Caco-2 (cell line): Measurements from ENCODE around the gene ARHGEF40. TPM values are rescaled to one million over a fixed set of nuclear protein-coding genes. Genes with fewer than 3 reads are reported as not detected.

ENCODE experiments used
- BruUV-seq: library from RNA; stranded (reverse); fragments of 400-500 nt; replicated peaks from 2 replicates; lab custom pipeline; 2021; lab: Mats Ljungman, UMichigan
- CTCF ChIA-PET: fragments of 300-600 bp; sonication (Branson Sonifier 250); formaldehyde crosslinking; loops from one replicate; lab custom pipeline; 2022; ENCODE audit warnings: antibody characterized with exemption; lab: Charles Lee
- POLR2A ChIA-PET: fragments of 300-600 bp; sonication (Branson Sonifier 250); formaldehyde crosslinking; loops from one replicate; lab custom pipeline; 2022; ENCODE audit warnings: antibody characterized with exemption; lab: Charles Lee
- DNase-seq, 2 experiments: peaks; one replicate each; pipeline versions ENCODE4 v3.0.0 to v3.0.0-alpha.2; 2020 to 2022
- H3K27me3 ChIP-seq: replicated peaks from 2 replicates; pipeline ENCODE4 v1.6.0; 2011; ENCODE audit warnings: low read length; ENCODE audit not compliant: control insufficient read depth, insufficient read depth
- H3K36me3 ChIP-seq: 2 replicates; pipeline ENCODE4 v1.5.1; 2011; ENCODE audit warnings: low read length; ENCODE audit not compliant: control insufficient read depth, insufficient read depth
- H3K4me1 ChIP-seq: fragments of 250-450 bp; sonication (Bioruptor Pico); 2 replicates; pipeline ENCODE4 v1.5.1; 2020; ENCODE audit warnings: mild to moderate bottlenecking
- H3K4me3 ChIP-seq: 2 replicates; pipeline ENCODE4 v1.5.1; 2011; ENCODE audit warnings: low read depth, mild to moderate bottlenecking, control low read depth, low read length
- H3K9me3 ChIP-seq: fragments of 250-450 bp; sonication (Bioruptor Pico); 2 replicates; pipeline ENCODE4 v1.5.1; 2020; ENCODE audit warnings: mild to moderate bottlenecking, moderate library complexity
- H3K27ac Mint-ChIP-seq: one replicate; pipeline ENCODE4 v1.8.0; 2022; ENCODE audit warnings: mixed read lengths; ENCODE audit not compliant: unreplicated experiment
- H3K27me3 Mint-ChIP-seq: one replicate; pipeline ENCODE4 v1.8.0; 2022; ENCODE audit warnings: mixed read lengths; ENCODE audit not compliant: insufficient read depth, unreplicated experiment
- H3K36me3 Mint-ChIP-seq: one replicate; pipeline ENCODE4 v1.8.0; 2022; ENCODE audit warnings: mild to moderate bottlenecking, mixed read lengths; ENCODE audit not compliant: insufficient read depth, unreplicated experiment
- H3K4me1 Mint-ChIP-seq: one replicate; pipeline ENCODE4 v1.8.0; 2022; ENCODE audit warnings: low read depth, mixed read lengths; ENCODE audit not compliant: unreplicated experiment
- H3K4me3 Mint-ChIP-seq: one replicate; pipeline ENCODE4 v1.8.0; 2022; ENCODE audit warnings: mild to moderate bottlenecking, moderate library complexity, mixed read lengths; ENCODE audit not compliant: unreplicated experiment
- H3K9me3 Mint-ChIP-seq: one replicate; pipeline ENCODE4 v1.8.0; 2022; ENCODE audit warnings: mixed read lengths; ENCODE audit not compliant: unreplicated experiment
- intact Hi-C: fragments of 100-400 bp; cut with micrococcal nuclease; formaldehyde crosslinking; loops from one replicate; pipeline ENCODE4 v1.10.0; 2022; ENCODE audit not compliant: unreplicated experiment
- total RNA-seq: library from RNA; stranded (reverse); gene quantifications from 2 replicates; pipeline ENCODE4 v1.2.3, GENCODE V29; 2022
- TF ChIP-seq, protein P1 (sequence below), 2 experiments: fragments of 200-600 bp in 1 of 2; IDR thresholded peaks; 1 replicate in 1 of 2; 2 replicates in 1 of 2; pipeline versions ENCODE4 v1.5.1 to v1.8.0; 2011 to 2022; ENCODE audit warnings: antibody characterized with exemption in 1 of 2, control low read depth in 1 of 2, inconsistent platforms in 1 of 2, low read depth in 1 of 2, low read length in 1 of 2, mild to moderate bottlenecking in 1 of 2, moderate library complexity in 1 of 2; ENCODE audit not compliant: insufficient read depth in 1 of 2, severe bottlenecking in 1 of 2, unreplicated experiment in 1 of 2

The ARHGEF40 gene
- total RNA-seq, 1 experiment from 2014 or later = 7.1 TPM

- ChIA-PET POLR2A (interaction anchor here (1.0 to 1.5 kb wide), 3 partner anchors 12 to 36 kb away, joined by 4 to 7 read pairs (median 6); partner anchors contain the start of gene ARHGEF40), CTCF (interaction anchor here (0.7 to 3.2 kb wide), 13 partner anchors 9 to 453 kb away, joined by 3 to 127 read pairs (median 4); partner anchors contain the start of gene ARHGEF40)
- peaks cover 17% of the 10 kb centered on the region for H3K36me3 Mint-ChIP-seq
- Histone ChIP-seq H3K9me3 (no peaks in the 10 kb centered on the region), H3K36me3 (no peaks in the 10 kb centered on the region), H3K4me3 (peak overlapping the region; percentile 72), H3K27me3 (no peaks in the 10 kb centered on the region), H3K4me1 (peaks cover 41% of the 10 kb centered on the region)
- no peaks in the 10 kb centered on the region for H3K27me3 Mint-ChIP-seq
- H3K27ac Mint-ChIP-seq = peak overlapping the region; percentile 85
- TF ChIP-seq, protein P1, sequence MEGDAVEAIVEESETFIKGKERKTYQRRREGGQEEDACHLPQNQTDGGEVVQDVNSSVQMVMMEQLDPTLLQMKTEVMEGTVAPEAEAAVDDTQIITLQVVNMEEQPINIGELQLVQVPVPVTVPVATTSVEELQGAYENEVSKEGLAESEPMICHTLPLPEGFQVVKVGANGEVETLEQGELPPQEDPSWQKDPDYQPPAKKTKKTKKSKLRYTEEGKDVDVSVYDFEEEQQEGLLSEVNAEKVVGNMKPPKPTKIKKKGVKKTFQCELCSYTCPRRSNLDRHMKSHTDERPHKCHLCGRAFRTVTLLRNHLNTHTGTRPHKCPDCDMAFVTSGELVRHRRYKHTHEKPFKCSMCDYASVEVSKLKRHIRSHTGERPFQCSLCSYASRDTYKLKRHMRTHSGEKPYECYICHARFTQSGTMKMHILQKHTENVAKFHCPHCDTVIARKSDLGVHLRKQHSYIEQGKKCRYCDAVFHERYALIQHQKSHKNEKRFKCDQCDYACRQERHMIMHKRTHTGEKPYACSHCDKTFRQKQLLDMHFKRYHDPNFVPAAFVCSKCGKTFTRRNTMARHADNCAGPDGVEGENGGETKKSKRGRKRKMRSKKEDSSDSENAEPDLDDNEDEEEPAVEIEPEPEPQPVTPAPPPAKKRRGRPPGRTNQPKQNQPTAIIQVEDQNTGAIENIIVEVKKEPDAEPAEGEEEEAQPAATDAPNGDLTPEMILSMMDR (IDR thresholded peaks at IDR 0.05; ENCODE audit: insufficient read depth in 1 of 2, low read depth in 1 of 2, low read length in 1 of 2, severe bottlenecking in 1 of 2, unreplicated experiment in 1 of 2) = peak; percentile 80 to 91
- H3K4me3 Mint-ChIP-seq = peak overlapping the region; percentile 87
- DNase-seq = peak; percentile 80 to 81
- H3K4me1 Mint-ChIP-seq = peaks cover 32% of the 10 kb centered on the region
- no peaks in the 10 kb centered on the region for H3K9me3 Mint-ChIP-seq
- intact Hi-C loops = loop anchor here (1.0 kb wide), 5 partner anchors 8 to 90 kb away; no protein-coding TSS in a partner anchor
- BruUV-seq = TSS peak; percentile 85
Observed at GRCh38 chr14:21104448-21105060, 34.5 kb downstream of the ARHGEF40 start.

DNA sequence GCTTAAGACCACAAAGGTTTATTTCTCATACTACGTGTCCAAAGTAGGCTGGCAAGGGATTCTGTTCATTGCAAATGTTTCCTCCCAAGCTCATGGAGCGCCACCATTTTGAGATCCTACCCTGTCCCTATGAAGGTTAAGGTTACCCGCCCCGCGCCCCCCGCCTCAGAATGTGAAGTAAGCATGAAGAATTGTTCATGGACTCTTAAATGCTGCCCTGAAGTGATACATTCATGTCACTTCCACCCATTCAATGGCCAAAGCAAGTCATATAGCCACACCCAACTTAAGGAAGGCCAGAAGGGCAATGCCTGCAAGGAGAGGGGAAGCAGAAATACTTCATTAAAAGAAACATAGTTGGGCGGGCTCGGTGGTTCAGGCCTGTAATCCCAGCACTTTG is 35.0 kb downstream of the ARHGEF40 start:
- CTCF ChIA-PET = interaction anchor here (0.7 to 3.2 kb wide), 12 partner anchors 9 to 452 kb away, joined by 3 to 127 read pairs (median 4); partner anchors contain the start of gene ARHGEF40
- BruUV-seq = no TSS peak
- peaks cover 31% of the 10 kb centered on the region for H3K4me1 Mint-ChIP-seq

GRCh38 chr14:21106176-21106497 is 36.0 kb downstream of the ARHGEF40 start:
- no peaks in the 10 kb centered on the region for H3K9me3 Mint-ChIP-seq
- POLR2A ChIA-PET = no interaction called here
- H3K4me1 Mint-ChIP-seq = peaks cover 22% of the 10 kb centered on the region
- intact Hi-C loops = no loop called here
- BruUV-seq = no TSS peak
- Histone ChIP-seq H3K27me3 (no peaks in the 10 kb centered on the region), H3K9me3 (no peaks in the 10 kb centered on the region), H3K4me3 (no peak overlapping the region), H3K36me3 (no peaks in the 10 kb centered on the region), H3K4me1 (peaks cover 28% of the 10 kb centered on the region)
- CTCF ChIA-PET = interaction anchor here (1.3 to 1.4 kb wide), 2 partner anchors 36 to 37 kb away, joined by 4 read pairs; partner anchors contain the start of gene ARHGEF40
- no peak overlapping the region for H3K4me3 Mint-ChIP-seq
- peaks cover 11% of the 10 kb centered on the region for H3K36me3 Mint-ChIP-seq
- TF ChIP-seq, protein P1 (IDR thresholded peaks at IDR 0.05; ENCODE audit: insufficient read depth in 1 of 2, low read depth in 1 of 2, low read length in 1 of 2, severe bottlenecking in 1 of 2, unreplicated experiment in 1 of 2) = no peak
- H3K27ac Mint-ChIP-seq = no peak overlapping the region
- no peak for DNase-seq
- H3K27me3 Mint-ChIP-seq = no peaks in the 10 kb centered on the region

More for the DNA sequence above, 35.0 kb downstream of the ARHGEF40 start:
- no peak for DNase-seq
- H3K4me3 Mint-ChIP-seq = peak overlapping the region; percentile 87
- Histone ChIP-seq H3K9me3 (no peaks in the 10 kb centered on the region), H3K27me3 (no peaks in the 10 kb centered on the region), H3K4me1 (peaks cover 36% of the 10 kb centered on the region), H3K4me3 (peak overlapping the region; percentile 72), H3K36me3 (no peaks in the 10 kb centered on the region)
- H3K27me3 Mint-ChIP-seq = no peaks in the 10 kb centered on the region
- POLR2A ChIA-PET = interaction anchor here (1.0 to 1.5 kb wide), 2 partner anchors 13 to 37 kb away, joined by 4 to 7 read pairs; no protein-coding TSS in a partner anchor
- H3K36me3 Mint-ChIP-seq = peaks cover 17% of the 10 kb centered on the region
- peak overlapping the region; percentile 85 for H3K27ac Mint-ChIP-seq
- TF ChIP-seq, protein P1 (IDR thresholded peaks at IDR 0.05; ENCODE audit: insufficient read depth in 1 of 2, low read depth in 1 of 2, low read length in 1 of 2, severe bottlenecking in 1 of 2, unreplicated experiment in 1 of 2) = no peak
- intact Hi-C loops = no loop called here
- no peaks in the 10 kb centered on the region for H3K9me3 Mint-ChIP-seq
